SK-N-SH (cell line): ENCODE data around the gene ARHGAP42. TPM values are rescaled to one million over a fixed set of nuclear protein-coding genes. Genes with fewer than 3 reads are reported as not detected.

Experiments used
- CTCF ChIA-PET: fragments of 300-600, 350-600 bp; formaldehyde crosslinking; extraction: SDS; loops from one replicate; lab custom pipeline; 2021; lab: Yijun Ruan, JAX
- POLR2A ChIA-PET: fragments of 350-600 bp; sonication (Branson Sonifier 250); formaldehyde crosslinking; extraction: SDS; loops from one replicate; lab custom pipeline; 2020; ENCODE audit warnings: antibody characterized with exemption, inconsistent platforms; lab: Yijun Ruan, JAX
- DNase-seq: peaks from one replicate; pipeline ENCODE4 v3.0.0; 2012
- H2AFZ ChIP-seq: fragments of 200-600 bp; sonication (generic); 2 replicates; pipeline ENCODE4 v1.8.1; 2016; ENCODE audit warnings: antibody characterized with exemption, mild to moderate bottlenecking, low read depth
- H3F3A ChIP-seq: fragments of 200-600 bp; sonication (generic); replicated peaks from 2 replicates; pipeline ENCODE3; 2016; ENCODE audit warnings: antibody characterized with exemption, mild to moderate bottlenecking; ENCODE audit not compliant: insufficient read depth
- H3K27ac ChIP-seq, 2 experiments: fragments of 200-500 bp in 1 of 2; fragments of 200-600 bp in 1 of 2; sonication (Bioruptor generic) in 1 of 2; sonication (generic), shearing (Covaris generic) in 1 of 2; 2 replicates each; pipeline versions ENCODE4 v1.5.1 to v1.6.1; 2014 to 2016; ENCODE audit warnings: low read depth in 2 of 2, inconsistent platforms in 1 of 2, low read length in 1 of 2, mild to moderate bottlenecking in 1 of 2, mixed read lengths in 1 of 2
- H3K27me3 ChIP-seq: fragments of 200-600 bp; sonication (generic), shearing (Covaris generic); 2 replicates; pipeline ENCODE4 v1.6.1; 2016; ENCODE audit warnings: mixed run types; ENCODE audit not compliant: insufficient read depth
- H3K36me3 ChIP-seq, 2 experiments: fragments of 200-500 bp in 1 of 2; fragments of 200-600 bp in 1 of 2; sonication (Bioruptor generic) in 1 of 2; sonication (generic) in 1 of 2; replicated peaks in 1 of 2; 2 replicates each; pipeline versions ENCODE3 to v1.5.1; 2014 to 2016; ENCODE audit warnings: low read length in 1 of 2, mild to moderate bottlenecking in 1 of 2; ENCODE audit not compliant: insufficient read depth in 2 of 2, control insufficient read depth in 1 of 2
- H3K4me1 ChIP-seq, 2 experiments: fragments of 200-500 bp in 1 of 2; fragments of 200-600 bp in 1 of 2; sonication (Bioruptor generic) in 1 of 2; sonication (generic), shearing (Covaris generic) in 1 of 2; 2 replicates each; pipeline versions ENCODE4 v1.5.1 to v1.6.1; 2014 to 2016; ENCODE audit warnings: low read depth in 1 of 2, low read length in 1 of 2, mixed run types in 1 of 2; ENCODE audit not compliant: insufficient read depth in 2 of 2, control insufficient read depth in 1 of 2
- H3K4me2 ChIP-seq: fragments of 200-600 bp; sonication (generic), shearing (Covaris generic); 2 replicates; pipeline ENCODE4 v1.6.1; 2017; ENCODE audit warnings: mixed run types
- H3K4me3 ChIP-seq, 2 experiments: fragments of 200-500 bp in 1 of 2; fragments of 200-600 bp in 1 of 2; sonication (Bioruptor generic) in 1 of 2; sonication (generic), shearing (Covaris generic) in 1 of 2; 2 replicates each; pipeline versions ENCODE4 v1.5.1 to v1.8.1; 2014 to 2016; ENCODE audit warnings: low read depth in 2 of 2, inconsistent platforms in 1 of 2, low read length in 1 of 2, mild to moderate bottlenecking in 1 of 2, mixed read lengths in 1 of 2, moderate library complexity in 1 of 2
- H3K79me2 ChIP-seq: fragments of 200-600 bp; sonication (generic); 2 replicates; pipeline ENCODE4 v1.8.1; 2017; ENCODE audit warnings: mild to moderate bottlenecking; ENCODE audit not compliant: insufficient read depth
- H3K9ac ChIP-seq: fragments of 200-600 bp; sonication (generic); 2 replicates; pipeline ENCODE4 v1.6.1; 2017; ENCODE audit warnings: mixed run types
- H3K9me2 ChIP-seq: fragments of 200-600 bp; sonication (generic); 2 replicates; pipeline ENCODE4 v1.6.1; 2017; ENCODE audit warnings: mixed run types
- H3K9me3 ChIP-seq: fragments of 200-600 bp; sonication (generic); 2 replicates; pipeline ENCODE4 v1.6.1; 2017; ENCODE audit warnings: mixed run types, mild to moderate bottlenecking, moderate library complexity
- H4K20me1 ChIP-seq: fragments of 200-600 bp; sonication (generic); 2 replicates; pipeline ENCODE4 v1.6.1; 2017; ENCODE audit warnings: mild to moderate bottlenecking, mixed run types; ENCODE audit not compliant: insufficient read depth
- CTCF ChIP-seq: fragments of 200-600 bp; sonication (generic); IDR thresholded peaks from 2 replicates; pipeline ENCODE4 v1.6.1; 2017; ENCODE audit warnings: antibody characterized with exemption, mild to moderate bottlenecking, moderate library complexity
- EP300 ChIP-seq, 2 experiments: IDR thresholded peaks; 2 replicates each; pipeline versions ENCODE4 v1.4.0 to v1.6.1; 2012; ENCODE audit warnings: borderline replicate concordance in 1 of 2, low read depth in 1 of 2, low read length in 1 of 2
- FOXJ3 ChIP-seq: sonication (generic); formaldehyde crosslinking; IDR thresholded peaks from 2 replicates; pipeline ENCODE4 v1.5.1; 2020; ENCODE audit warnings: mild to moderate bottlenecking, missing genetic modification reagents
- GABPA ChIP-seq: IDR thresholded peaks from 2 replicates; pipeline ENCODE4 v1.4.0; 2012; ENCODE audit warnings: low read depth, mild to moderate bottlenecking
- IRF3 ChIP-seq: fragments of 150-350 bp; IDR thresholded peaks from 2 replicates; pipeline ENCODE4 v1.6.1; 2016; ENCODE audit warnings: mild to moderate bottlenecking, low read depth, low read length
- MEF2A ChIP-seq: IDR thresholded peaks from 2 replicates; pipeline ENCODE4 v1.4.0; 2012; ENCODE audit warnings: low read depth, borderline replicate concordance
- MXI1 ChIP-seq: IDR thresholded peaks from 2 replicates; pipeline ENCODE4 v1.6.1; 2012; ENCODE audit warnings: mild to moderate bottlenecking, low read depth, low read length, improper control_type of control experiment
- NFIC ChIP-seq: IDR thresholded peaks from 2 replicates; pipeline ENCODE4 v1.4.0; 2012; ENCODE audit warnings: borderline replicate concordance
- POLR2AphosphoS5 ChIP-seq: IDR thresholded peaks from 2 replicates; pipeline ENCODE4 v1.6.1; 2012; ENCODE audit warnings: low read depth, low read length
- RXRA ChIP-seq: IDR thresholded peaks from 2 replicates; pipeline ENCODE4 v1.4.0; 2012; ENCODE audit warnings: low read depth, mild to moderate bottlenecking, borderline replicate concordance
- TAF1 ChIP-seq: IDR thresholded peaks from 2 replicates; pipeline ENCODE4 v1.6.1; 2012; ENCODE audit warnings: low read depth, mild to moderate bottlenecking, low read length, moderate library complexity, borderline replicate concordance
- TEAD4 ChIP-seq: IDR thresholded peaks from 2 replicates; pipeline ENCODE4 v1.4.0; 2012; ENCODE audit warnings: mild to moderate bottlenecking, borderline replicate concordance; ENCODE audit not compliant: insufficient read depth
- YY1 ChIP-seq: IDR thresholded peaks from 2 replicates; pipeline ENCODE4 v1.4.0; 2012; ENCODE audit warnings: low read depth, mild to moderate bottlenecking
- WGBS: methylation state at CpG from one replicate; pipeline ENCODE4 v1.1.6; 2017; ENCODE audit warnings: low lambda C conversion rate; 5-methylcytosine and 5-hydroxymethylcytosine counted together
- polyA plus RNA-seq, 3 experiments: library from polyadenylated mRNA; depleted of rRNA; stranded (reverse); fragments of >200 nt; gene quantifications; 2 replicates each; pipeline ENCODE4 v1.2.3, GENCODE V29; 2012
- TF ChIP-seq, protein P1 (sequence below): IDR thresholded peaks from 2 replicates; pipeline ENCODE4 v1.6.1; 2012; ENCODE audit warnings: mild to moderate bottlenecking, low read depth, low read length, moderate library complexity
- TF ChIP-seq, protein P2 (sequence below): fragments of 150-350 bp; IDR thresholded peaks from 2 replicates; pipeline ENCODE4 v1.6.1; 2017; ENCODE audit warnings: antibody characterized with exemption, low read length, low read depth, borderline replicate concordance

The ARHGAP42 gene
- polyA plus RNA-seq, 1 of the 3 experiments (the other 2 are of a cell fraction): 0.02 TPM

GRCh38 chr11:100956351-100956750, 269.3 kb downstream of the ARHGAP42 start:
- H3K36me3 ChIP-seq: no peaks in the 10 kb centered on the region
- no peaks in the 10 kb centered on the region for H3K9me3 ChIP-seq
- no peaks in the 10 kb centered on the region for H4K20me1 ChIP-seq
- H3K4me1 ChIP-seq: no peaks in the 10 kb centered on the region; a peak in 1 of 4 replicates
- no peak overlapping the region for H3K9ac ChIP-seq
- H3K27me3 ChIP-seq: no peaks in the 10 kb centered on the region
- CTCF ChIA-PET: no interaction called here
- TF ChIP-seq, protein P1, sequence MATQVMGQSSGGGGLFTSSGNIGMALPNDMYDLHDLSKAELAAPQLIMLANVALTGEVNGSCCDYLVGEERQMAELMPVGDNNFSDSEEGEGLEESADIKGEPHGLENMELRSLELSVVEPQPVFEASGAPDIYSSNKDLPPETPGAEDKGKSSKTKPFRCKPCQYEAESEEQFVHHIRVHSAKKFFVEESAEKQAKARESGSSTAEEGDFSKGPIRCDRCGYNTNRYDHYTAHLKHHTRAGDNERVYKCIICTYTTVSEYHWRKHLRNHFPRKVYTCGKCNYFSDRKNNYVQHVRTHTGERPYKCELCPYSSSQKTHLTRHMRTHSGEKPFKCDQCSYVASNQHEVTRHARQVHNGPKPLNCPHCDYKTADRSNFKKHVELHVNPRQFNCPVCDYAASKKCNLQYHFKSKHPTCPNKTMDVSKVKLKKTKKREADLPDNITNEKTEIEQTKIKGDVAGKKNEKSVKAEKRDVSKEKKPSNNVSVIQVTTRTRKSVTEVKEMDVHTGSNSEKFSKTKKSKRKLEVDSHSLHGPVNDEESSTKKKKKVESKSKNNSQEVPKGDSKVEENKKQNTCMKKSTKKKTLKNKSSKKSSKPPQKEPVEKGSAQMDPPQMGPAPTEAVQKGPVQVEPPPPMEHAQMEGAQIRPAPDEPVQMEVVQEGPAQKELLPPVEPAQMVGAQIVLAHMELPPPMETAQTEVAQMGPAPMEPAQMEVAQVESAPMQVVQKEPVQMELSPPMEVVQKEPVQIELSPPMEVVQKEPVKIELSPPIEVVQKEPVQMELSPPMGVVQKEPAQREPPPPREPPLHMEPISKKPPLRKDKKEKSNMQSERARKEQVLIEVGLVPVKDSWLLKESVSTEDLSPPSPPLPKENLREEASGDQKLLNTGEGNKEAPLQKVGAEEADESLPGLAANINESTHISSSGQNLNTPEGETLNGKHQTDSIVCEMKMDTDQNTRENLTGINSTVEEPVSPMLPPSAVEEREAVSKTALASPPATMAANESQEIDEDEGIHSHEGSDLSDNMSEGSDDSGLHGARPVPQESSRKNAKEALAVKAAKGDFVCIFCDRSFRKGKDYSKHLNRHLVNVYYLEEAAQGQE: no peak
- TF ChIP-seq POLR2AphosphoS5 (no peak), RXRA (no peak)
- no peaks in the 10 kb centered on the region for H3K9me2 ChIP-seq
- H3F3A ChIP-seq: no peaks in the 10 kb centered on the region
- no peak overlapping the region for H2AFZ ChIP-seq
- POLR2A ChIA-PET: no interaction called here
- H3K27ac ChIP-seq: no peak overlapping the region
- H3K4me3 ChIP-seq: no peak overlapping the region
- no peak overlapping the region for H3K4me2 ChIP-seq
- no peak for DNase-seq
- H3K79me2 ChIP-seq: no peaks in the 10 kb centered on the region

DNA sequence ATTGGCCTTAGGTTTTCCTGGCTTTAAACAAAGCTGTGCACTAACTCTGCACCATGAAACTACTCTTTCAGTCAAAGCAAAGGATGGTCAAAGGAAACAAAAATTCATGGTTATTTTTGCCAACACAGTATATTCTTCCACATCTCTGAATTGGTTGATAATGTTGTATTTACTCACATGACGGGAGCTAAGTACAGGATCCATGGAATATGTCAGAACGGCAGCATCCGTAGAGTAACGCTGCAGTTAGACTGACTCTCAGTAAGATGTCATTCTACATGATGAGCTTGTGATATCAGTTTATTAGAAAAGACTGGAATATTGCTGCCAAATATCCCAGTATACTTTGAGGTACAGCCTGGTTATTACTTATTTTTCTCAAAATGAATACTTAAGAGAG, 270.4 kb downstream of the ARHGAP42 start:
- H2AFZ ChIP-seq: no peak overlapping the region
- CTCF ChIA-PET: interaction anchor here (0.6 kb wide), 1 partner anchor 1906 kb away, joined by 5 read pairs; no protein-coding TSS in a partner anchor
- H3K9me2 ChIP-seq: no peaks in the 10 kb centered on the region
- TF ChIP-seq, protein P1: no peak
- TF ChIP-seq YY1 (no peak), NFIC (no peak), POLR2AphosphoS5 (no peak), EP300 (IDR thresholded peaks at IDR 0.05; ENCODE audit: borderline replicate concordance in 1 of 2, low read depth in 1 of 2, low read length in 1 of 2) (no peak), IRF3 (no peak), RXRA (no peak), GABPA (no peak), FOXJ3 (CRISPR knock-in tag) (no peak), MXI1 (no peak), TAF1 (no peak), CTCF (no peak), MEF2A (no peak), TEAD4 (no peak)
- TF ChIP-seq, protein P2, sequence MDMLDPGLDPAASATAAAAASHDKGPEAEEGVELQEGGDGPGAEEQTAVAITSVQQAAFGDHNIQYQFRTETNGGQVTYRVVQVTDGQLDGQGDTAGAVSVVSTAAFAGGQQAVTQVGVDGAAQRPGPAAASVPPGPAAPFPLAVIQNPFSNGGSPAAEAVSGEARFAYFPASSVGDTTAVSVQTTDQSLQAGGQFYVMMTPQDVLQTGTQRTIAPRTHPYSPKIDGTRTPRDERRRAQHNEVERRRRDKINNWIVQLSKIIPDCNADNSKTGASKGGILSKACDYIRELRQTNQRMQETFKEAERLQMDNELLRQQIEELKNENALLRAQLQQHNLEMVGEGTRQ: no peak

More for the DNA sequence above, 270.4 kb downstream of the ARHGAP42 start:
- POLR2A ChIA-PET: no interaction called here
- no peaks in the 10 kb centered on the region for H3F3A ChIP-seq
- DNase-seq: no peak
- no peaks in the 10 kb centered on the region for H3K4me1 ChIP-seq
- no peaks in the 10 kb centered on the region for H3K36me3 ChIP-seq
- H3K79me2 ChIP-seq: no peaks in the 10 kb centered on the region
- H3K27ac ChIP-seq: no peak overlapping the region
- H4K20me1 ChIP-seq: no peaks in the 10 kb centered on the region
- H3K9ac ChIP-seq: no peak overlapping the region
- H3K4me3 ChIP-seq: no peak overlapping the region
- H3K9me3 ChIP-seq: no peaks in the 10 kb centered on the region
- WGBS: 9% methylated on average over 4 of the region's 4 CpGs
- no peaks in the 10 kb centered on the region for H3K27me3 ChIP-seq
- H3K4me2 ChIP-seq: no peak overlapping the region
